Measurements from ENCODE around the gene ST8SIA2.

ST8SIA2 gene

DNA sequence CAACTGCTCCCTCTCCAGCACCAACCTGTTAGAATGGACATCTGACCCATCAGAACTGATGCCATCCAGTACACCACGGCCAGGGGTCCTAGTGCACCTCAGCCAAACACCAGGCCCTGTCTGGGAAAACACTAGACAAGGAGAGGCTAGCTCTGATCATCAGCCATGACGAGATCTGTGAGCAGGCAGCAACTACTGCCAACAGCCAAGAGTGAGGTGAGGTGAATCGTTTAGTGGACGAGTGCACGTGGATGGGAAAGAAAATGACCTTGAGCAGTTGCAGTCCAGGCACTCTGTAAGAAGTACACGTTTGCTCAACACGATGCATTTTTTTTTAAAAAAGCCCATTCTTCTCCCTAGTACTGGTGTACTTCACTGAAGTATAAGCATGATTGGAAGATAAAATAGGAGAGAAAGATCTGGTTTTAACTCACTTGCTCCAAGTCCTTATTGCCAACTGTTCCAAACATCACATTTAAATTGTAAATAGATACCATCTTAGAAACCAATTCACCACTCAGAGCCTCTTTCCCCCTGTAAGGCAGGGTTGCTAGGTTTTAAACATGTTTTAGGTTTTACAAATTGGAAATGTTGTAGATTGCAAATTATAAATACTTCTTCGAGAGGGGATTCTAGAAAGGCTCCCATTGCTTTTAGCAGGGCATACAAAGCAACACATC lies 5.7 kb downstream of the ST8SIA2 start:
- no peak for DNase-seq

DNA sequence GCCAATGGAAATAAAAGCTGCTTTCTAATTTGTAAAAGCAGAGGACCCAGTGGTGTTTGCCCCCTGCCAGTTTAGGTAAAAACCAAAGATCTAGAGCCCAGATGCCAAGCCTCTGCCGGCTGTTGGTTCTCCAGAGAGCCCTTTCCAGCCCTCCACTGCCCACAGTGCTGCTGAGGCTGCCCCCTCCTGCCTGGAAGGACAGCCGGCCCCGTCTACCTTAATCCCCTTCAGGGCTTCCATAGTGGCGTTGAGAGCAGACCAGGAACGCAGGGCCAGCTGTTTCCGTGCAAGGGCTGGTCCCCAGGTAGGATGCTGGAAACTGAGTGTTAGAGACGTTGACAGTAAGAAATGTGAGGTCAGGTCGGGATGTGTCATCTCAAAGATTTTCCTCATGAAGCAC lies 6.9 kb downstream of the ST8SIA2 start:
- DNase-seq = no peak

DNA sequence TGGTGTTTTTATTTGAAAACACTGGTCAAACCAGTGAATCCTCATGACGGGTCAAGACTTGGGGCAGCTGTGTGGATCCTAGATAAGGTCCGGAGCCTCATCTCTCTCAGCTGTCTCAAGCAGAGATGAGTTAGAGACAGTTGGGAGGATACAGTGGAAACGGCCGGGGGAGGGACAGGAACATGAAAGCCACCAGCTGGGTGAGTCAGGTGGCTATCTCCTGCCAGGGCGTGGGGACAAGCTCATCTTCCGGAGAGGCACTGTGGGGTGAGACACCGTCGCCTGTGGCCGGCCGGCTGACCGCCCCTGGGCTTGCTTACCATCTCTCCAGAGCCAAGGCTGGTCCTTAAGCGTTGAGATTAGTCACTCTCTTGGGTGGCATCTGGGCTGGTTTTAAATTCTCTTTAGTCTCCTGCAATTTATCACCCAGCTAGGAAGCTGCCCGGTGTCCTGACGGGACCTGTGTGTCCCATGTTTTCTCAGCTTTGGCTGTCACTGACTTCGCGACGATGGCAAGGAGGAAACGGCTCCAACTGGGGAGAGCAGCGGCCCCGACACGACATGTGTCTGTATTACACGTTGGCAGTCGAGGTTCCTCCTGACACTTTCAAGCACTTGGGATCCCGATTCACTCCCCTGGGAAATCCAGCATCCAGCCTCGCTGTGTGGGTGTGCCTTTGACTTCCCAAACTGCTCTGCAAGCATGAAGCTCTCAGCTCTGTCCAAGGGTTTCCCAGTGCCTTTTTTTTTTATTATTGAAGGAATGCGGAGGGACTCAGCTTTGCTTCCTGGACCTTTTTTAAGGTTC lies 7.5 kb downstream of the ST8SIA2 start:
- DNase-seq = no peak

DNA sequence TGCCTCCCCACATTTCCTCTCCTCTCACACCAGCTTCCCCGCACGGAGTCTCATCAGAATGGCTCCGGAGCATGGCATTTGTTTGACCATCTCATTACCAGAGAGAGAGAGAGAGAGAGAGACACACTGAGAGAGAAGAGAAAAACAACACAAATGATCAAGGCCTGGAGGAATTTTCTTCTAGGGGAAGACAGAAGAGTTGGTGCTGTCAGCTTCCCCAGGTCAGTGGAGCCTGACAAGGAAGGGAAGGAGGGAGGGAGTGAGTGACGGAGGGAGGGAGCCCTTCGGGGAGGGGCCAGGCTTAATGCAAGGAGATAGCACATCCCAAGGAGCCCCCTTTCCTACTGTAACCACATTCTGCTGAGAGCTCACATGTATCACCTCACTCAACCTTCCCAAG lies 9.1 kb downstream of the ST8SIA2 start:
- DNase-seq = no peak

DNA sequence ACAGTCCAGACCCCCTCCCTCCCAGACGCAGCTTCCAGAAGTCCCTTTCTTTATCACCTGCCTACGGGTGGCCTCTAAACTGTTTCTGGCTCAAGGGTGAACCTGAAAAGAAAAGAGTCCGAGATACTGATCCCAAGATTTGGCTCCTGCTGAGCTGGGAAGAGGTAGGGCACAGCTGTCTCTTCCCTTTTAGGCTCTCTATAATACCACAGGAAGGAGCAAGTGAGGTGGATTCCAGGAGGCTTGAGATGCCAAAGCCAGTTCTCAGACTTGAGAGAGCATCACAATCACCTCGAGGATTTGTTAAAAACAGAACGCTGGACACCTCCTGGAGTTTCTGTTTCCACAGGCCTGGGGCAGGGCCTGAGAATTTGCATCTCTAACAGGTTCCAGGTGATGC lies 12.3 kb downstream of the ST8SIA2 start:
- DNase-seq = no peak

DNA sequence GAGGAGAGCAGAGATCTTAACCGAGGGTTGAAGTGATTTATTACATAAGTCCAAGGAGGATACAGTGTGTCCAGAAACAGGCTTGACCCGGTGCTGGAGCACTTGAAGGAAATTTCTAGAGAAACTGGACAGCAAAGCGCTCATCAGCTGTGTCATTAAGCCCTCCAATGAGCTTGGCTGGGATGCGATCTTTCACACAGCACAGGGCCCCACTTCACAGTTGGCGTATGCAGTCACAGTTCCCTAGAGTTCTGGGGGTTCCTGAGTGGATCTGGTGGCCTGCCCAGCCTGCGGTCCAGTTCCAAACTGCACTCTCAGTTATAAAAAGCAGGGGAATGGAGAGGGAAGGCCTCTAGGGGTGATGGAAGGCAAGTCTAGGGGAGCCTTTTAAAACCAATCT lies 13.6 kb downstream of the ST8SIA2 start:
- no peak for DNase-seq

DNA sequence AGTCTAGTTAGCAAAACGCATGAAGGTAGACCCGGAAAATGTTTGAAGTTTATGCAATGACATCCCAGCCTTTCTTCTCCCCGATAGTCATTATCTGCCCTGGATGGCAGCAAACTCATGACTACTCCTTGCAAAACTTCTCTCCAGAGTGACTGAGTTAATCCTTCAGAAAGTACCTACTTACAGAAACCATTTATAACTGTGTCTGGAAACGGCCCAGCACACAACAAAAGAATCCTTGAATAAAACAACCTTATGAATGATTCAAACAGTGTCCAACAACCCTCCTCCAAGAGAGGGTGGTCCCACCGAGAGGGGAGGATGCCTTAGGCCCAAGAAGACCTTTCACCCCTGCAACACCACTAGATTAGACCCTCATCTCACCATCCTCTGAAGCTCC lies 14.2 kb downstream of the ST8SIA2 start:
- DNase-seq = no peak

DNA sequence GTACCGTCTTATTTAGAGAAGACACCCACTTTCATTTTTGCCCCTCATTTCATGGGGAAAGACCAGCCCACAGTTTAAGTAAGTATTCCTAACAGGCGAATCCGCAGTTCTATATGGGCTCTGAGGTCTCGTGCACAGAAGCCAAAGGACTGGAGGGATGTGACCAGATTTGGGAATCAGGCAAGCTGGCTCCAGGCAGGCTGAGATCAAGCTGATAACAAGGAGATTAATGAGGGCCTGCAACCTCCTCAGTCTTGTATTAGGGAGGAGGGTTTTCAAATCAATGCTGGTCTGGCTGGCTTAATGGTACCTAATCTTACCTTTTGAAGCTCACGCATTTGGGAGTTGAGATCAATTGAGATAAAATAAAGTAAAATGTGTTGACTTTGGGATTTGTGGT lies 15.3 kb downstream of the ST8SIA2 start:
- DNase-seq = no peak

DNA sequence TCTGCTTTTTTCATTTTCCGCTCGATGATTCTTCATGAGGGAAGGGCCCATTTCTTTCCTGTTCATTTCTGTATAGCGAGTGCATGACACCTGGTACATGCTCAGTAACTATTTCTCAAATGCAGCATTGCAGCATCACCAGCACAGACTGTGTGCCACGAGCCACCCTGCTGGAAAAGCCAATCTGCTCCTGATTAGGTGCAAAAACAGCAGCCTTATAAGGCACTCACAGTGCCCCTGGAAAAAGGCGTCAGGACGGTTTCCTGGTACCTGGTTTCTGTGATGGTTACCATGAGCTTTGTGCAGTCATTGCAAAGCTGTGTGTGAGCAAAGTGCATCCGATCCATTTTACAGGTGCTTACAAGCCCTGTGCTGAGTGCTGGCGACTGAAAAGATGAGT lies 15.8 kb downstream of the ST8SIA2 start:
- no peak for DNase-seq

DNA sequence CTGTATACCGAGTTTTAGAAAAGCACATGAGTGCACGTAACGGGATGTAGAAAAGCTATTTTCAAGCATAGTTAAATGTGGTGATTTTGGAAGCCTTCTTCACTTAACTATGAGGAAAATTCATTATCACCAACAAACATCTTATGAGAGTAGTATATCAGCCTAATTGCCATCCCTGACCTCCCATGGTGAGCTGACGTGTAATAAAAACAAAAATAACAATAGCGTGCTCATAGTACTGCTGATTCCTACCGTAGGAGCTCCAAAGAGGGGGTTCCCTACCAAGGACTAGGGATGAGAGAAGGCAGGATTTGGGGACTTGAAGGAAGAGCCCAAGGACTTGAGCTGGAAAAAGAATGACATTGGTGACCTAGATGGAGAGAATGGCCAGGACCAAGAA lies 16.9 kb downstream of the ST8SIA2 start:
- DNase-seq = no peak

DNA sequence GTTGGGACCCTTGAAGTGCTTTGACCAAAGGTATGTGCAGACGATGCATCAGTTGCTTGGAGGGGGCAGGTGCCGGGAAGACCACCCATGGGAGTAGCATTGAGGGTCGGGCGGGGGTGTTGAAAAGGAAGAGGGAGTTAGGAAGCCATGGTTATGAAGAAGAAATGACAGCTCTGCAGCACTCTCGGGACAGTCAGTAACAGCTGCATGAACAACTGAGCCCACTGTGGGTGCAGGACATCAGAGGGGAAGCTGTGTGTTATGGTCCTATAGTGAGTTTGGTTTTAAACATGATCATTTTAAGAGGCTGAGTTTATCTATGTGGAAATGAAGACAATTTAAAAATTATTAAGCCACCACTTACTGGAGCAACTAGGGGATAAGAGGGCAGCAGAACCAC lies 17.6 kb downstream of the ST8SIA2 start:
- no peak for DNase-seq

DNA sequence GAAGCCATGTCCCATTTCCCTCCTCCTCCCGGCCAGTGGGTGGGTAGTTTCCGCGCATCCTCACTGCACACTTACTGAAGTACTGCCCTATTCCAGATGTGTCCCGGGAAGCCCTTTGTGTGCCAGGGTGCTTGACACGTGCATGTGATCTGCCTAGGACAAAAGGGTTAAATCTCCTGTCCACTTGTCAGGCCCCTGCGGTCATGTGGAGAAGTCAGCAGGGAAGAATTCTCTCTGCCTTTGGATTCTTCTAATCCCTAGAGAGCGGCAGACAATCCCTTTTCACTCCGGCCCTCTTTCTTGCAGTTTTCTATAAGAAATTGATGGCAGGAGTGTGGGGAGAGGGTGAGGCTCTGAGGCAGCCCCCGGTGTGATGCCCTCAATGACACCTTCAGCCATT lies 19.8 kb downstream of the ST8SIA2 start:
- peak; percentile 27 for DNase-seq

DNA sequence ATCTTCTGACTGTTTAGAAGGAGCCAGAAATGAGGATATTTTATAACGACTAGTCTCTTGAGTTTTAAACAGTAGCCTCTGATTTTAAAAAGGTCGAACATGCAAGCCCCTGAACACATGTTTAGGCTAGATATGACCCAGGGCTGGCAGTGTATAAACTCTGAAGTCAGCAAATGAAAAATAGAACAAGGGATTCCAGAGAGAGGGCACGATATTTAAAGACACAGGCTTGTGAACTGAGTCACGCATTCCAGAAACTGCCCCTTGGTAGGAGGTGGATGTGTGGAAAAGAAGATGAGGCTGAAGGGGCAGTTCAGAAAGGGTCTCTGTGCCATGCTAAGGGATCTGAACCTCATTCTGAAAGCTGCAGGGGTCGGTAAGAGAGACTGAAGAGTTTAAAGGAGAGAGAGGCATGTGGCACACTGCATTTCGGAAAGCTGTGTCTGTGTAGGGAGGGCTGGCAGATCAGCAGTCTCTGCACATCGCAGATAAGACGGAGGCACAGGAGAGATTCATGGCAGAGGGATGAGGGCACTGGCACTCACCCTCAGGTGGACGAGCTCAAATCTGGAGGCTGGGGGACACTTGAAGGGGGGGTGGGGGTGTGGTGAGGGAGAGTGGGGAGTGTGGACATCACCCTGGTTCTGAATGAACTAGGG lies 22.1 kb downstream of the ST8SIA2 start:
- DNase-seq = peak; percentile 17

DNA sequence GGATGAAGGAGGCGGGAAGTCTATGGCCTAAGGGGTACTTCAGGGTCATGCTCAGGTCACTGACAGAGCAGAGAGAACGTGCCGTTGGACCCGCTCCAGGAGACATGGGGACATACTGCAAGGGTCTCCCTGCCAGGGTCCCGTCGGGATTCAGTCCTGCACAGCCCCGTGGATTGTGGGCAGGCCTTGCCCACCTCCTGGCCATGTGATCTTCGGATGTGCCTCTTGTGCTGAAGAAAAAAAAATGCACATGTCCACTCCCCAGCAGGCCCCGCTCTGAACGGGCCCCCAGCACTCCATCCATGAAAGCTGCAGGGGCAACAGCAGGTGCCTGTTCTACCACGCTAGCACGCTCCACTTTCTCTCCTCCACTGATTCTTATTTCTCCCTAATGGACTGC lies 22.9 kb downstream of the ST8SIA2 start:
- DNase-seq = no peak

DNA sequence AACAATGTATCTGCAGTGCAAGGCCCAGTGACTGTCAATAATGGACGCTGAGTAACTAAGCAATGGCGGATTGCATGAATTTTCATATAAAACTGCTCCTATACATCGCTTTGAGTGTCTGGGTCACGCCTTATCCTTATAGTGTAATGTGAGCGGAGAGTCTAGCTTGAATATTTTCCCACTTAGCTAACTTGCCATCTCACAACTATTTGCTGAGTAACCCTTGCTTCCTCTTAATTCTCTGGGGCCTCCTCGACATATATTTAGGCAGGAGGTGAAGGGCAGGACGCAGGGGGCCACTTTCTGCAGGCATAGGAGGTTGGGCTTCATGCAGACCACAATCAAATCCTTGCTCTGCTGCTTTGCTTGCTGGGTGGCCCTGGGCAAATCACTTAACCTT lies 24.0 kb downstream of the ST8SIA2 start:
- DNase-seq = peak; percentile 68

DNA sequence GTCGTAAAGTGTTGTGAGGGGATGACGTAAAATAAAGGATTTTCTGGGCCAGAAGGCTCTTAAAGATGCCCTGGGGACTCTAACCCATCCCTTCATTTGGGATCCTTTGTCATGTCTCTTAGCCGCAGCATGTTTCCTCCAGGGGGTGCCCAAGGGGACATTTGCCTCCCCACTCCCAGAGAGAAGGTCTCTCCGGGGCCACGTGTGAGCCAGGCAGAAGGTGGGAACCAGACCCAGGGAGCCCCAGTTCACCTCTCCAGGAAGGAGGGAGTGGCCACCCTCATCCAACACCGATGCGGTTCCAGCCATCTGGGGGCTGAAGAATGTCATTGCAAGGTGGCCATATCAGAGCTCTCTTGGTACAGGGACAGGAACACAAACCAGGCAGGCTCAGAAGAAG lies 25.2 kb downstream of the ST8SIA2 start:
- no peak for DNase-seq

DNA sequence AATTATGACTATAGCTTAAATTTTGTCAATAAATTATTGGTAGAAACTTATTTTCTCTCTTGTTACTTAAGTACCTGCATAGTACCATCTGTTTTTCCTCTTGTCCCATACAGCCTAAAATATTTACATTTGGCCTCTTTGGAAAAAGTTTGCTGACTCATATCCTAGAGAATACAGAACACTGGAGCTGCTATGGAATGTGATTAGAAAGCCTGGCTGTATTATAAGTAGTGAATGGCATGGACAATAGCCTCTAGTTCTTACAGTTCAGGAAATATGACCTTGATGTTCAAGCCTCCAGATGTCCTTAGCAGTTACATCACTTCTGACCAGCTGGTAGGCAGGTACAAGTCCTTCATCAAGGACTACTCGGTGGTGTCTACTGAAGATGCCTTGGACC lies 28.3 kb downstream of the ST8SIA2 start:
- peak; percentile 67 for DNase-seq

DNA sequence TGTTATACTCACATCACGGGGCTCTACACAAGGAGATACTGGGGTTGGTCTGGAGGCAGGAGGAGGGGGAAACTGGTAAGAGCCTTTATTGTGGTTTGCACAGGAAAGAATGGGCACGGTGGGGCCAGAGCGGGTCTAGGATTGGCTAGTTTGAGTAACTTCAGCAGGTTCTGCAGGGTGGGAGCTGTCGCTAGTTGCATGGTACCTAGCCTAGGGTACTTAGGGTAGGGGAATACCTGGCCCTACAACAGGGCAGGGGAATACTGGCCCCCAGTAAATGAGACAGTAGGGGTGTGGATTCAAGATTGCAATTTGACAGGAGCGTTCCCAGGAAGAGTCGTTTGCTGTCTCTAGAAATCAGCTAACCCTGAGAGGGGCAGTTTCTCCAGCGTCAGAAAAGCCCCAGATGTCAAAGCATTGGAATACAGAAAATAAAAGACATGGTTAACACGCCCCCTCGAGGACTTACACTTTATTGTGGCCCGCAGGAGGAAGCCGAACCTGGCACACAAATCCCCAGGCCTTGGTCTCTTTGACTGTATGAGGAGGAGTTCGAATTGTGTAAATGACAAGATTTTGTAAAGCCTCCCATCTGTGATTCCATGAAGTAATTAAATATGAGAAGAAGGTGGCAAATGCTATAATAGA lies 32.0 kb downstream of the ST8SIA2 start:
- DNase-seq = no peak

DNA sequence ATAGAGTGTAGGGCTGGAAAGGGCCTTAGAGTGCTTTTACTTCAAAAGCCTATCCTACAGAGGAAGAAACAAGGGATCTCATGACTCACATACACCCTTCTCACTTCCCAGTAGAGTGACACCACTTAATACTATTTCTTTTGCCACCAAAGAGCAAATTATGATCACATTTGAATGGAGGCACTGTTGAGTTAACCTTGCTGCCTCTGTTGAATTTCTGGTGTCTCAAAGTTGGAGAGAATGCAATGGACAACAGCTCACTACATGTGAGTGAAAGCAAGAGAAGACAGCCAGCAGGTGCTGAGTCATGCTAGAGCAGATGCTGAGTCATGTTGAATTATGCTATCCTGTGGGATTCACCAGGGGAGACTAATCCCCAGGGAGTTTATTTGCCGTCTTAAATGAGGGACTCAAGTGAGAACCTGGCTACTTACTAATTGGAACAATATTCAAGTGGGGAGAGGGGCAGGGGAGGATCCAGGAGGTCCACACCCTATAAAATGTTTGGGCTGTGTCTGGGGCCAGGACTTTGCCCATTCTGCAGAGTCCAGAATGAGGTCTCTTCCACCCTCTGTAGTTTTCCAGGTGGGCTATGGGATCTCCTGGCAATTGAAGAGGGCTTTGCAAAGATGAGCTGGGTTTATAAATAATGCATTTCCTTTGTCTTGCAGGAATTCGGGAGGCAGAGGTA lies 35.8 kb downstream of the ST8SIA2 start:
- DNase-seq = peak; percentile 97

DNA sequence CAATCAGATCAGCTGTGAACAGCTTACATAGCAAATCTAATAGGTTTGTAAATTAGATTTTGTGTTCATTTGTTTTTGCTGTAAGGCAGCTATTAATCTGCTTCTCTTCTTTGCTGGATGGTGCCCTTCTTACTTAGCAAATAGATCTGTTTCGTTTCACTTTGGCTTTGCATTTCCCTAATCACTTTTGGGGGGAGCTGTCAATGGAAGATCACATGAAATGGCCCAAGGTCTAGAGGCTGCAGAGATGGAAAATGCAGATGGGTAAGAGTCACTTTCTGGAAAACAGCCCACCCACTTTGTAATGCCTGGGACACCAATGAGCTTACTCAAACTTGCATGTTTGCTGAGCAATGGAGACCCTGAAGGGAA lies 36.4 kb downstream of the ST8SIA2 start:
- peak; percentile 82 for DNase-seq

DNA sequence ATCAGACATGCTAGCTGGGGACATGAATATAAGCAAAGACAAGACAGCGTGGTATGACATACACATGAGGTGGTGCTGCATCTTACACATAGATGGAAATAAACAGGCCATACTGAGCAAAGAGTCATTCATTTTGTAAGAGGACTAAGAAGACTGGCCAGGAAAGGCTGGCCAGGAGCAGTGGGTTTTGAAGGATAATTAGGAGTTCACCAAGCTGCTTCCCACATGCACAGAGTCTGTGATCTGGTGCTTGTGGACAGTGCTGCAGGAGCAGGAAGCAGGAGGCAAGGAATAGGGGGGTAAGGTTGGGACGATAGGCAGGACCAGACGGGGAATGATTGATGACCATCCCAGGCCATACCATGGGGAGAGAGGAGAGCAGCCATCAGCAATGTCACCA lies 41.5 kb downstream of the ST8SIA2 start:
- DNase-seq = peak; percentile 8

DNA sequence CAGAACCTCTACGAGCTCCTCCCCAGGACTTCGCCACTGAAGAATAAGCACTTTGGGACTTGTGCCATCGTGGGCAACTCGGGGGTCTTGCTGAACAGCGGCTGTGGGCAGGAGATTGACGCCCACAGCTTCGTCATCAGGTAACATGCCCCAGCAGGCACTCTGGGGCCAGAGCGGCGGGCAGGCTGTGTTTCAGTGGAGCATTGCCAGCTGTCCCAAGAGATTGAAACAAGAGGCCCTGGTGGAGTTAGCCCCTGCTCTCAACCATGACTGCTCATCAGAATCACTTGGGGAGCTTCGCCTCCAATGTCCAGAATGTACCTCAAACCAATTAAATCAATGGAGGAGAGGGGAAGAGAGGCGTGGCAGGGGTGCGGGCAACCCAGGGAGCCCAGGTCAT lies 44.8 kb downstream of the ST8SIA2 start:
- no peak for DNase-seq

DNA sequence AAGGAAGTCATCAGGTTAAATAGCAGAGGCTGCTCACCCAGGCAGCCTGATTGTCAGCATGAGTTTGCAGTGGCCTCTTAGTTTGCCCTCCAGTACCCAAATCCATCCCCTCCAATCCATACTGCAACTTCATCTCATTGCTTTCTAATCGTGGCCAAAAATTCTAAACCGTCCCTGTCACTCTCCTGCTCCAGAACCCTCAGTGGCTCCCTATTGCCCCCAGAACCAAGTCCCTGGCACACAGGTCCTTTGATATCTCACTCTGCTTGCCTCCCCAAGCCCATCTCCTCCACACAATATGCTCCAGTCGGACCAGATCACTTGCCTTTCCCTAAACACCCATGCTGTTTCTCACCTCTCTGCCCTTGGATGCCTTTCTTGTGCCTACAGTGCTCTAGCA lies 49.7 kb downstream of the ST8SIA2 start:
- DNase-seq = no peak
